ENCODE data around the gene PRSS22.

Gene PRSS22

GRCh38 chr16:2827831-2828520 lies 30.0 kb downstream of the PRSS22 start:
- DNase-seq (ENCODE audit: low read depth in 2 of 2), result no peak

DNA sequence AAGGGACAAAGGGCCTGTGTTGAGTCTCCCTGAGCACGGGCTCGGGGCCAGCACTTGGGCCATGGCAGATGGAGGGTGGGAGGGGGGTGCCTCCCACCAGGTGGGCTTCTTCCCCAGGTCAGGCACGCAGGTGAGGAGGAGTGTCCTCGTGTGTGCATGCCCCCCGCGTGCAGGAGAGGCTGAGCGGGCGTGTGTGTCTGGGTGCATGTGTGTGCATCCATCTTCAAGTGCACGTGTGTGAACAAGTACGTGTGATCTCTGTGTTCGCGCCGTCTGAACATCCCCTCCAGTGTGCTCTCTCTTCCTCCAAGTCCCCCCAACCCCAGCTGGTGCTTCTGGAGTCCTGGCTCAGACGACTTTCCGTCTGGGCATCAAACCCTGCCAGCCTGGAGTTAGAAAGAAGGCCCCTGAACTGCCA lies 30.6 kb downstream of the PRSS22 start:
- TF ChIP-seq, protein P1, sequence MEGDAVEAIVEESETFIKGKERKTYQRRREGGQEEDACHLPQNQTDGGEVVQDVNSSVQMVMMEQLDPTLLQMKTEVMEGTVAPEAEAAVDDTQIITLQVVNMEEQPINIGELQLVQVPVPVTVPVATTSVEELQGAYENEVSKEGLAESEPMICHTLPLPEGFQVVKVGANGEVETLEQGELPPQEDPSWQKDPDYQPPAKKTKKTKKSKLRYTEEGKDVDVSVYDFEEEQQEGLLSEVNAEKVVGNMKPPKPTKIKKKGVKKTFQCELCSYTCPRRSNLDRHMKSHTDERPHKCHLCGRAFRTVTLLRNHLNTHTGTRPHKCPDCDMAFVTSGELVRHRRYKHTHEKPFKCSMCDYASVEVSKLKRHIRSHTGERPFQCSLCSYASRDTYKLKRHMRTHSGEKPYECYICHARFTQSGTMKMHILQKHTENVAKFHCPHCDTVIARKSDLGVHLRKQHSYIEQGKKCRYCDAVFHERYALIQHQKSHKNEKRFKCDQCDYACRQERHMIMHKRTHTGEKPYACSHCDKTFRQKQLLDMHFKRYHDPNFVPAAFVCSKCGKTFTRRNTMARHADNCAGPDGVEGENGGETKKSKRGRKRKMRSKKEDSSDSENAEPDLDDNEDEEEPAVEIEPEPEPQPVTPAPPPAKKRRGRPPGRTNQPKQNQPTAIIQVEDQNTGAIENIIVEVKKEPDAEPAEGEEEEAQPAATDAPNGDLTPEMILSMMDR (IDR thresholded peaks at IDR 0.05; ENCODE audit: low read depth, low read length), result no peak
- no peak for DNase-seq (ENCODE audit: low read depth in 2 of 2)
- H3K4me3 ChIP-seq (replicated peaks in 1 of 2; ENCODE audit: low read depth in 2 of 2, low read length in 2 of 2), result no peak overlapping the region

More at GRCh38 chr16:2827831-2828520, 30.0 kb downstream of the PRSS22 start:
- no peak overlapping the region for H3K4me3 ChIP-seq (replicated peaks in 1 of 2; ENCODE audit: low read depth in 2 of 2, low read length in 2 of 2)
- TF ChIP-seq, protein P1 (IDR thresholded peaks at IDR 0.05; ENCODE audit: low read depth, low read length), result no peak

GRCh38 chr16:2826591-2827373 lies 31.2 kb downstream of the PRSS22 start:
- no peak overlapping the region for H3K4me3 ChIP-seq (replicated peaks in 1 of 2; ENCODE audit: low read depth in 2 of 2, low read length in 2 of 2)
- TF ChIP-seq, protein P1 (IDR thresholded peaks at IDR 0.05; ENCODE audit: low read depth, low read length), result no peak
- DNase-seq (ENCODE audit: low read depth in 2 of 2), result no peak

GRCh38 chr16:2825906-2826305 lies 32.1 kb downstream of the PRSS22 start:
- no peak overlapping the region for H3K4me3 ChIP-seq (replicated peaks in 1 of 2; ENCODE audit: low read depth in 2 of 2, low read length in 2 of 2)
- DNase-seq (ENCODE audit: low read depth in 2 of 2), result no peak
- TF ChIP-seq, protein P1 (IDR thresholded peaks at IDR 0.05; ENCODE audit: low read depth, low read length), result no peak

- no peak overlapping the region for H3K4me3 ChIP-seq (replicated peaks in 1 of 2; ENCODE audit: low read depth in 2 of 2, low read length in 2 of 2)
- DNase-seq (ENCODE audit: low read depth in 2 of 2), result no peak
- TF ChIP-seq, protein P1 (IDR thresholded peaks at IDR 0.05; ENCODE audit: low read depth, low read length), result no peak
Observed at GRCh38 chr16:2825049-2825742, 32.8 kb downstream of the PRSS22 start.

- TF ChIP-seq, protein P1 (IDR thresholded peaks at IDR 0.05; ENCODE audit: low read depth, low read length), result no peak
- no peak overlapping the region for H3K4me3 ChIP-seq (replicated peaks in 1 of 2; ENCODE audit: low read depth in 2 of 2, low read length in 2 of 2)
- DNase-seq (ENCODE audit: low read depth in 2 of 2), result no peak
Observed at GRCh38 chr16:2824626-2825025, 33.3 kb downstream of the PRSS22 start.
